Mucosa of descending colon (tissue), 3 donors: Measurements from ENCODE around the gene ENOX2. TPM values are rescaled to one million over a fixed set of nuclear protein-coding genes. Genes with fewer than 3 reads are reported as not detected.

Source experiments
- ATAC-seq: fragments of 200-7000 bp; cut with Tn5 transposase; one replicate; pipeline ENCODE4 v1.9.1; 2020; ENCODE audit warnings: mild to moderate bottlenecking, moderate library complexity
- DNase-seq, 3 donors: peaks; one replicate each; pipeline ENCODE4 v3.0.0-alpha.2; 2020
- H3K36me3 ChIP-seq: fragments of 200-600 bp; one replicate; pipeline ENCODE4 v1.8.0; 2021; ENCODE audit warnings: low read depth, mild to moderate bottlenecking
- H3K4me1 ChIP-seq: fragments of 200-600 bp; one replicate; pipeline ENCODE4 v1.8.0; 2021; ENCODE audit warnings: low read depth, mild to moderate bottlenecking
- H3K4me3 ChIP-seq: fragments of 200-600 bp; one replicate; pipeline ENCODE4 v1.8.0; 2021; ENCODE audit warnings: mild to moderate bottlenecking
- H3K9me3 ChIP-seq: fragments of 200-600 bp; one replicate; pipeline ENCODE4 v1.8.0; 2021; ENCODE audit warnings: mild to moderate bottlenecking
- CTCF ChIP-seq: fragments of 200-600 bp; IDR thresholded peaks from one replicate; pipeline ENCODE4 v1.8.0; 2022; ENCODE audit warnings: antibody characterized with exemption, mild to moderate bottlenecking
- intact Hi-C, 2 donors: fragments of 100-400 bp; cut with DNase I in 1 of 2; cut with micrococcal nuclease in 1 of 2; formaldehyde crosslinking; loops; one replicate each; pipeline versions ENCODE4 v1.11.0 to v1.11.1; 2022; cut with DNase I, micrococcal nuclease
- total RNA-seq, 3 donors: library from RNA; stranded (reverse); fragmentation: NEBNext Ultra II Directional in 2 of 3; extraction: Animal tissue kit (Norgen Biotek cat#: 25700) in 2 of 3; gene quantifications; one replicate each; pipeline versions ENCODE4 v1.2.1 to v1.2.4, GENCODE V29; 2021 to 2023
- donor health status: DM: no; HTN: no; CAD: no; lungs with moderate emphysema.
- donor health status: DM: no; HTN: no; CAD: no.
- donor health status: DM: no; HTN: yes; CAD: no.

ENOX2 gene
- total RNA-seq, 3 donors from 2014 or later = 8.2 to 19.9 (median 11.5) TPM

GRCh38 chrX:130652824-130653578, 250.0 kb downstream of the ENOX2 start:
- Histone ChIP-seq H3K36me3 (no peaks in the 10 kb centered on the region), H3K9me3 (no peaks in the 10 kb centered on the region), H3K4me1 (no peaks in the 10 kb centered on the region), H3K4me3 (no peak overlapping the region)
- ATAC-seq (no peak), DNase-seq (no peak)
- TF ChIP-seq CTCF = no peak
- intact Hi-C loops = no loop called here

- intact Hi-C loops = no loop called here
- H3K36me3 ChIP-seq = no peaks in the 10 kb centered on the region
- H3K4me1 ChIP-seq = no peaks in the 10 kb centered on the region
- no peak overlapping the region for H3K4me3 ChIP-seq
- TF ChIP-seq CTCF = no peak
- H3K9me3 ChIP-seq = no peaks in the 10 kb centered on the region
- ATAC-seq (no peak), DNase-seq (no peak)
Measured at GRCh38 chrX:130649738-130650137, 253.3 kb downstream of the ENOX2 start.

GRCh38 chrX:130647468-130647867, 255.5 kb downstream of the ENOX2 start:
- H3K4me3 ChIP-seq = no peak overlapping the region
- DNase-seq = no peak
- ATAC-seq = no peak
- no peaks in the 10 kb centered on the region for H3K36me3 ChIP-seq
- H3K4me1 ChIP-seq = no peaks in the 10 kb centered on the region
- H3K9me3 ChIP-seq = no peaks in the 10 kb centered on the region
- no peak for TF ChIP-seq CTCF
- intact Hi-C loops = no loop called here

GRCh38 chrX:130645955-130646583, 256.9 kb downstream of the ENOX2 start:
- peak in 2 of 3 donors; percentile 2 to 26 for DNase-seq
- no peaks in the 10 kb centered on the region for H3K4me1 ChIP-seq
- intact Hi-C loops = no loop called here
- peak; percentile 35 for ATAC-seq
- no peak for TF ChIP-seq CTCF
- H3K36me3 ChIP-seq = no peaks in the 10 kb centered on the region
- no peak overlapping the region for H3K4me3 ChIP-seq
- no peaks in the 10 kb centered on the region for H3K9me3 ChIP-seq

GRCh38 chrX:130637591-130637990, 265.4 kb downstream of the ENOX2 start:
- no peak overlapping the region for H3K4me3 ChIP-seq
- intact Hi-C loops = no loop called here
- no peaks in the 10 kb centered on the region for H3K9me3 ChIP-seq
- TF ChIP-seq CTCF = no peak
- no peak for ATAC-seq
- DNase-seq = no peak
- H3K36me3 ChIP-seq = no peaks in the 10 kb centered on the region
- H3K4me1 ChIP-seq = no peaks in the 10 kb centered on the region
